Endothelial cell of umbilical vein (primary cell): ENCODE data around the gene MDH2.

Experiments used
- CTCF ChIP-seq, 2 donors: IDR thresholded peaks; 1 replicate in 1 of 2; 2 replicates in 1 of 2; pipeline ENCODE4 v1.5.1; 2011; ENCODE audit warnings: low read length in 2 of 2, mild to moderate bottlenecking in 2 of 2, moderate library complexity in 2 of 2, control low read depth in 1 of 2, inconsistent platforms in 1 of 2, low read depth in 1 of 2; ENCODE audit not compliant: insufficient read depth in 1 of 2; ENCODE audit errors: extremely low read depth in 1 of 2
- EZH2 ChIP-seq: IDR thresholded peaks from 2 replicates; pipeline ENCODE4 v1.6.1; 2012; ENCODE audit warnings: borderline replicate concordance, low read depth, mild to moderate bottlenecking, moderate library complexity, low read length, inconsistent platforms; ENCODE audit not compliant: severe bottlenecking
- POLR2A ChIP-seq: IDR thresholded peaks from 2 replicates; pipeline ENCODE4 v1.6.1; 2012; ENCODE audit warnings: low read depth, mild to moderate bottlenecking, control low read depth, low read length

DNA sequence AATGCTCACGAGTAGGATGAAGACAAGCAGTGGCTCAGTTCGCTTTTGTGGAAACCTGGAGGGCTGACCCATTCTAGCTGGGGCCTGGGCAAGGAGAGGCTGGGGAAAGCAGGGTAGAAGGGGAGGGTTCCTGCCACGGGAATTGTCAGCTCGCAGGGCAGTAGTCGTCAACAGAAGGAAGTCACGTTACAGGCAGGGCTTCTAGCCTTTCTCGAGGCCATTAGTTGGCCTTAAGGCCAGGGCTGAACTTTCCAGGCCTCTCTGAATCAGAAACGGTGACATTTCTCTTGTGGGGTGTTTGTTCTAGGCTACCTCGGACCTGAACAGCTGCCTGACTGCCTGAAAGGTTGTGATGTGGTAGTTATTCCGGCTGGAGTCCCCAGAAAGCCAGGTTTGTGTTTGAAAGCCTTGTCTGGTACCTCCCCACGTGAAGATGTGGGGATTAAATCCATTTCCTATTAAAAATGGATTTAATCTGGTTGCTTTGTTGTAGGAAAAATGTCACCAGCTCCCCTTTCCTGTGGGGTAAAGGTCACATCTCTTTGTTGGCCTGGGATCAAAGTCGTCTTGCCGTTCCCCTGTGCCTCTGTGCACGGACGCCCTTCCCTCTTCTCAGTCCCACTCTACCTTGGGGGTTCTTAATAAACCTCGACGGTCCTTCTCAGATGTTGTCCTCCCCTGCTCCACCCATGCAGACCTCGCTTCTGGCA is 9.4 kb downstream of the MDH2 start:
- TF ChIP-seq CTCF (IDR thresholded peaks at IDR 0.05; ENCODE audit: extremely low read depth in 1 of 2, insufficient read depth in 1 of 2, low read depth in 1 of 2, low read length in 2 of 2) (no peak), POLR2A (no peak), EZH2 (no peak)
